ENCODE measurements around the gene PHYKPL.
A peak's percentile ranks its signal among the peaks of the same experiment; 100 is the strongest.
"Not testable (repeated sequence)": the region's sequence is repeated elsewhere in the genome, so short reads cannot be mapped to it uniquely, and the experiment has no call there.

Gene PHYKPL

DNA sequence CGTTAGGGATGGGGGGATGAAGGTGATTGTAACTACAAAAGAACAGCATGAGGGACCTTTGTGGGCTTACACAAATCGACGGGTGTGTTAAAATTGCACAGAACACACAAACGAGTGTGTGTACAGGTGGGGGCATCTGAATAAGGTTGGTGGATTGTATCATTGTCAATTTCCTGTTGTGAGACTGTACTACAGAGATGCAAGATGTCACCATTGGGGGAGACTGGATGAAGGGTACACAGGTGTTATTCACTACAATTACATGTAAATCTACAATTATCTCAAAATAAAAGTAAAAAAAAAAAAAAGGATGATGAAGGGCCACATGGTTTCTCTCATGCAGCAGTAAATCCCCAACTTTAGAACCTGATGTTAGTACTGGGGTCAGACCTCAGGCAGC lies 31.4 kb upstream of the PHYKPL start:
- no peak for DNase-seq (ENCODE audit: low spot score)

- DNase-seq (ENCODE audit: low spot score), result no peak
Measured at GRCh38 chr5:178261666-178262600, 29.3 kb upstream of the PHYKPL start.

DNA sequence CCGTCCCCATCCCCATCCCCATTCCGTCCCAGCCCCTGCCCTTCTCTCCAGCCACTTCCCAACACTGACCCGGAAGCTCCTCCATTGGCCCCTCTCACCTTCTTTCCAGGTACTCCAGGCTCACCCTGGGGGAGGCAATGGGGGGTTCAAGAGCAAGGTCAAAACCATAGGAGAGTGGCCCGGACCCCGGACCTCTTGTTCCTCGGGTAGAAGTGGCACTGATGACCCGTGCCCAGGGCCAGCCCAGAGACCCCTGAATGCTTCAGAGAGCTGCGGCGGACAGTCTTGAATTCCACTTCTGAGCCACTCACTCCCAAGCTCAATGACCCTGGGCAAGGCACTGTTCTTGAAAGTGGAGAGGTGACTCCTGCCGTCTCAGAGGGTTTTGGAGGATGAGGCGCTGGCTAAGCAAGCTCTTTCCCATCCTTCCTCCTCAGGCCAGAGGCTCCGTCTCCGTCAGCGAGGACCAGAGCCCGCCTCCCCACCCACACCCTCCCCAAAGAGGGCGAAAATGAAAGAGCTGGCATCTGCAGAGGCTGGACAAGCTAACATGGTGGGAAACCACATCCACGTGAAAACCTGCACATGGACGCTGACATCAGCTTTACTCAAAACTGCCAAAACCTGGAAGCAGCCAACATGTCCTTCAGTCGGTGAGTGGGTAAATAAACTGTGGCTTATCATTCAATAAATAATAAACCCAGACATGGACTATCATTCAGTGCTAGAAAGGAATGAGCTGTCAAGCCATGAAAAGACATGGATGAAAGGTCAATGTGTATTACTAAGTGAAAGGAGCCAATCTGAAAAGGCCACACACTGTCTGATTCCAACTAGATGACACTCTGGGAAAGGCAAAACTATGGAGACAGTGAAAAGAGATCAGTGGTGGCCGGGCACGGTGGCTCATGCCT lies 27.3 kb upstream of the PHYKPL start:
- DNase-seq (ENCODE audit: low spot score), result no peak

DNA sequence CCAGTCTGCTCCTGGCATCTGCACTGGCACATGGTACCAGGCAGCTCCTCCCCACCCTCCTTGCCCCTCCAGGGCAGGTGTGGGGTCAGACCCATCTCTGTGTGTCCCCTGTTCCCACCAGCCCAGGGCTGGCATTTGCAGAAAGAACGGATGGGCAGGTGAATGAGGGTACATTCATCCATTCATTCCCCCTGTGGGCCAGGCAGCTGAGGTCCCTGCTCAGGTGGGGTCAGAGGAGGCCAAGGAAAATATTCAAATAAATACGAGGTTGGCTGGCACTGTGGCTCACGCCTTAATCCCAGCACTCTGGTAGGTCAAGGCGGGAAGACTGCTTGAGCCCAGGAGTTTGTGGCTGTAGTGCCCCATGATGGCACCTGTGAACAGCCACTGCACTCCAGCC lies 25.0 kb upstream of the PHYKPL start:
- DNase-seq (ENCODE audit: low spot score), result no peak

DNA sequence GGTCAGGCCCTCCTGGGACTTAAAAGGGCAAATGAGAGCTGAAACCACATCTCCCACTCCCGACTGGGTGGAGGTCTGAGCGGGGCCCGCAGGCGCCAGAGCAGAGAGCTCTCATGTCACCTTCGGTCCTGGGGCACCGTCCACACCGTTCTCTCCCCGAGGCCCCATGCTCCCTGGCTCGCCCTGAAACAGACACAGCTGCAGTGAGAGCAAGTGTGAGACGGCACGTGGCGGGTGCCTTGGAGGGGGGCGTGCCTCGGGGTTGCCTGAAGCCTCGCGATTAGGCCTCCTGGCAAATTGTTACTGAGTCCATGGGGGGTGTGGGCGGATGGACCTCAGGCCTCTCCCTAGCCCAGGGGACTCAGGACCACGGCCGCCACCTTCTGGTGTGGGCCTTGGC lies 24.1 kb upstream of the PHYKPL start:
- DNase-seq (ENCODE audit: low spot score), result no peak

- not testable (repeated sequence) for DNase-seq (ENCODE audit: low spot score)
Measured at GRCh38 chr5:178253632-178254031, 21.0 kb upstream of the PHYKPL start.

DNA sequence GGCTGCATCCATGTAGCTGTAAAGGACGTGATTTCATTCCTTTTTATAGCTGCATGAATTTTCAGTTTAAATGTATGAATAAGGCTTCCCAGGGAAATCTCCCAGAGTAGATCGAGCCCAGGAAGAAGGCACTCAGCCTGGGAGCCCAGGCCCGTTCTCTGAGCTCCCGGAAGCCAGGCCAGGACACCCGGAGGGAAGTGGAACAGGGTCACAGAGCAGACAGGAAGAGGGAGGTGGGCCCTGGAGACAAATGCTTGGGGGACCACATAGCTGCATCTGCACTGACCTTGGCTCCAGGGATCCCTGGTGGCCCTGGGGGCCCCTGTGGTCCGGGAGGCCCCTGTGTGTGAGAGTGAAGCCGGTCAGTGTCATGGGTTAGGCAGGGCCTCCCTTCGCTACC lies 19.7 kb upstream of the PHYKPL start:
- DNase-seq (ENCODE audit: low spot score), result no peak

DNA sequence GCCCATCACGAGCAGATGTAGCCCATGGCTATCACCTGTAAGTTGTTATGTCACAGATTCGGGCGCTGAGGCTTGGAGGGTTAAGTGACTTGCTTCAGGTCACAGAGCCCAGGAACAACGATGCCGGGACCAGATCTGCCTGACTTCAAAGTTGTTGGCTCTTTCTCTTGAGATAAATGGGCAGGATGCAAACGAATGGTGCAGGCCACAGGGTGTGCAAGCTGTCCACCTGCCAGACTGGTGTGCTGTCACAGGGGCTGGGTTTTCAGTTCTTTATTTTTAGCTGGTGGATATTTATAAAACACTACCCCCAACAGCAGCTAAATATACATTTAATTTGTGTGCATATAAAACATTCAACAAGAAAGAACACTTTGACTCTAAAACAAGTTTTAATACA lies 17.7 kb upstream of the PHYKPL start:
- DNase-seq (ENCODE audit: low spot score), result no peak

- no peak for DNase-seq (ENCODE audit: low spot score)
Measured at GRCh38 chr5:178249191-178249989, 16.8 kb upstream of the PHYKPL start.

- no peak for DNase-seq (ENCODE audit: low spot score)
Measured at GRCh38 chr5:178248750-178249149, 16.1 kb upstream of the PHYKPL start.

DNA sequence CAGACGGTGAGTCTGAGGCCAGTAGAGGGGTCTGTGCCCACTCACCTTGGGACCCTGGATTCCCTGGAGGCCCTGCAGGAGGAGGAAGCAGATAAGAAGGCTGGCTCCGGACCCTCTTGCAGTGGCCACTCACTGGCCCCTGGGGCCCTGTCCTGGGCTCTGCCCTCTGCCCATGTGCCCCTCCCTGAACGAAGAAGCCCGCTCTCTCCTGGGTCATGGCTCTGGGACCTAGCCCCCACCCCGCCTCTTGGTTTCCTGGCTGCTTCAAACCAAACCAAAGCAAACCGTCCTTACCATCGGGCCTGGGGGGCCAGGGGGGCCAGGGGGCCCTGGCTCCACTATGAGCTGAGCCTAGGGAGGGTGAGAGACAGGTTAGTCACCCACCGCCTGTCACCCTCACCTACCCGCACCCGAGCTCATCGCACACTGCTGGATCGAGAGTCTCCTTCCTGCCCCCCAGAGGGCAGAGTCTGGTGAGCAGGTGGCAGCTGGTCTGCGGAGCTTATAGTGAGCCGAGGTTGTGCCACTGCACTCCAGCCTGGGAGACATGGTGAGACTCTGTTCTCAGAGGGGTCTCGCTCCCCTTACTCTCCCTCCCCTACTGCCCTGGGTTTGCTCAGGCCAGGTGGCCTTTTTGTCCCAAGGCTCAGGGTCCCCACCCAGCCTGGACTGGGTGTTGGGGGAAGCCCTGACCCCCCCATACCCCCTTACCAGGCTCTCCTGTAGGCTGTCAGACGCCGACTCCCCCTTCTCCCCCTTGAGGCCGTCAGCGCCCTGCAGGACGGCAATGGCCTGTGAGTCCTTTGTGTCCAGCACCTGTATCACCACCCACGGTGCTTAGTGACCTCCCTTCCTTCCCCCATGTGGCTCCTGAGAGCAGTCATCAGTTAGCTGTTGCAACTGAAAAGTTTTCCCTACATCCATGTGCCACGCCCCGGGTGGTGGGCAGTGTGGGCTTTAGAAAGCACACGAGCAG lies 15.2 kb upstream of the PHYKPL start:
- DNase-seq (ENCODE audit: low spot score), result no peak

- no peak for DNase-seq (ENCODE audit: low spot score)
Measured at GRCh38 chr5:178246624-178247279, 14.2 kb upstream of the PHYKPL start.

- DNase-seq (ENCODE audit: low spot score), result no peak
Measured at GRCh38 chr5:178245389-178245788, 12.8 kb upstream of the PHYKPL start.

DNA sequence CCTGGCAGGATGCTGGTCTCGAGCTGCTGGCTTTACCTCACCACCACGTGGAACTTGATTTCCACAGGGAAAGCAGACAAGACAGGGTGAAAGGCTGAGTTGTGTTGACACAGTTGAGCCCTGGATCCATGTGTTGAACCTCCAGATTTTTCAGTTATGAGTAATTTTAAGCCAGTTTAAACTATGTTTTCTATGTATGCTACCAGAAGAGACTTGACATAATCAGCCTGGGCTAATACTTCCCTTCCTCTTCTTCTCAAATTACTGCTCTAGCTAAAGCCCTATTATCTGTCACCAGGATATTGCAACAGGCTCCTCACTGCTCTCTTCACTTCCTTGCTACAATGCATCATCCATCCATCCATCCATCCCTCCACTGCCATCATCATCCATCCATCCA lies 12.0 kb upstream of the PHYKPL start:
- no peak for DNase-seq (ENCODE audit: low spot score)

DNA sequence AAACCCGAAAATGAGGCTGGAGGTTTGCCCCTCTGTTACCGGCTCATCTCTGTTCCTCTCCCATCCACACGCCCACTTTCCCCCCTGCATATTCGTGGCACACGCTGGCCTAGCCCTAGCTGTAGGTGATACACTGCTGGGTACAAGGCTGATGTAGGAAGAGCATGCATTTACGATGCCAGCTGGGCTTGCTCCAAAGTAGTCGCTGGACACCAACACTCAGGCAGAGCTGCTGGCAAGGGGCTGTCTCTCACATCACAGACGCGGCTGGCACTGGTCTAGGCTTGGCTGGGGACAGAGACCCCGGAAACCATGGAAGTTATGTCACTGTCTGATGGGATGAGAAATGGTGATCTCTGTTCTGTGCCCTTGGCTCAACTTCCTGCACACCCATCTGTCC lies 9.8 kb upstream of the PHYKPL start:
- DNase-seq (ENCODE audit: low spot score), result no peak

DNA sequence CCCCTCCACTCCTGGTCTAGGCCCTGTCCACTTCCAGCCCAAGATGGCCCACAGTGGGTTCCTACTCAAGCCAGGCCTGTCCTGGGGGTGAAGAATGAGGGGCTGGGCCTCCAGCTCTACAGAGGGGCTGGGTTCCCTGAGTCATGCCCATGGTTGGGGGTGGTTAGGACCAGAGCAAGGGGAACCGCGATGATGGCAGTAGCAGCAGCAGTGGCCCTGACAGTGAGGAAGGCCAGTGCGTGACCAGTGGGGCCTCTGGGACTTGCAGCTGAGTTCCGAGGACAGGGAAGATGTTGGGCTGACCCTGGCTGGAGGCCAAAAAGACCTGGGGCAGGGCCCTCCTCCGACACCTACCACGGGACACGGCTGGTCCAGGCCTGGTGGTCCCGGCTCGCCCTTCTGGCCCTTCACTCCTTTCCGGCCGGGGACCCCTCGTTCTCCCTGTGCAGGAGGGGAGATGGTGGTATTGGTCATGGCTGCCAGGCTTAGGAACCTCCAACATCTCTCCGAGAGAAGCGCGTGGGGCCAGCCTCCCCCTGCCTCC lies 9.2 kb upstream of the PHYKPL start:
- no peak for DNase-seq (ENCODE audit: low spot score)

DNA sequence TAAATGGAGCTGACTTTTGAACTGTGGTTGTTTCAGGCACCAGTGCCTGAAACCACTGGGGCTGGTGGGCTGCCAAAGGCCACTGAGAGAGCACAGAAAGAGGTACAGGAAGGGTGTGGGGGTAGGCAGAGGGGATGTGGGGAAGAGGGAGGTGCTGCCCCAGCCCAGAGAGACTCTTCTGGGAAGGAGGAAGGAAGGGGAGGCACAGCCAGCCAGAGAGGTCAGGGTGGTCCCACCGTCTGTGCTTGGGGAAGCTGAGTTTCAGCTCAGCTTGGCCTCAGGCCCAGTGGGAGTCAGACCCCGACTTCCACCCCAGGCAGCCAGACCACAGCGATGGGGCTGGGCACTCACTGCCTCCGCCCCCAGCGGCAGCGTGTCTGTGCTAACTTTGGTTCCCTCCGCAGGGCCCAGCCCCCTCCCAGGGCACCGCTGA lies 8.6 kb upstream of the PHYKPL start:
- DNase-seq (ENCODE audit: low spot score), result peak; percentile 35

- DNase-seq (ENCODE audit: low spot score), result no peak
Measured at GRCh38 chr5:178240766-178241165, 8.2 kb upstream of the PHYKPL start.

DNA sequence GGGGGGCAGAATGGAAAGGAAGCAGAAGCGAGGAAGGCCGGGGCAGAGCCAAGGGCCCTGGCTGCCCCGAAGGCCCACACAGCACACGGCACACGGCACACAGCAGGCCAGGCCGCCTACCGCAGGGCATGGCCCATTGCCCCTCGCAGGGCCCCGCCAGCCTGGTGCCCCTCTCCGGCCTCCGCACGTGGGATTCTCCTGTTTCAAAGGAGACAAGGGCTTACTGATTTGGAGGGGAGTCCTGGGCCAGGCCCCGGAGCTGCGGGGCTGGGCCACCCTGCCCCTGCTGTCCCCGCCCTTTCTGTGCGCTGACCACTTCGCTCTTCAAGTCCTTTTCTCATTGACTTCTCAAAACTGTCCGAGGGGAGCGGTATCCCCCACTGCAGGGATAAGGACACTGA lies 7.7 kb upstream of the PHYKPL start:
- DNase-seq (ENCODE audit: low spot score), result no peak

Measured in globus pallidus (tissue), 1 donor.